SK-N-SH (cell line): ENCODE results near the gene ADRM1.

Experiments
- ELF1 ChIP-seq: IDR thresholded peaks from 2 replicates; pipeline ENCODE4 v1.4.0; 2012
- EZH2phosphoT487 ChIP-seq: fragments of 200-600 bp; sonication (generic); IDR thresholded peaks from 2 replicates; pipeline ENCODE4 v1.6.1; 2017; ENCODE audit warnings: low read depth, mixed run types, mild to moderate bottlenecking, antibody characterized with exemption, moderate library complexity, borderline replicate concordance
- FOSL2 ChIP-seq: IDR thresholded peaks from 2 replicates; pipeline ENCODE4 v1.4.0; 2012; ENCODE audit warnings: low read depth, mild to moderate bottlenecking, moderate library complexity, borderline replicate concordance
- SIN3A ChIP-seq: IDR thresholded peaks from 2 replicates; pipeline ENCODE4 v1.6.1; 2012; ENCODE audit warnings: low read depth, mild to moderate bottlenecking, low read length, moderate library complexity, borderline replicate concordance
- TAF1 ChIP-seq: IDR thresholded peaks from 2 replicates; pipeline ENCODE4 v1.6.1; 2012; ENCODE audit warnings: low read depth, mild to moderate bottlenecking, low read length, moderate library complexity, borderline replicate concordance
- TF ChIP-seq, protein P1 (sequence below): IDR thresholded peaks from 2 replicates; pipeline ENCODE4 v1.6.1; 2012; ENCODE audit warnings: mild to moderate bottlenecking, low read depth, low read length, moderate library complexity
- TF ChIP-seq, protein P2 (sequence below): fragments of 200-600 bp; sonication (generic); IDR thresholded peaks from 2 replicates; pipeline ENCODE4 v1.6.1; 2017; ENCODE audit warnings: antibody characterized with exemption, mild to moderate bottlenecking, moderate library complexity
- TF ChIP-seq, protein P3 (sequence below): IDR thresholded peaks from 2 replicates; pipeline ENCODE4 v1.4.0; 2012; ENCODE audit warnings: low read depth
- TF ChIP-seq, protein P4 (sequence below): IDR thresholded peaks from 2 replicates; pipeline ENCODE4; 2012

DNA sequence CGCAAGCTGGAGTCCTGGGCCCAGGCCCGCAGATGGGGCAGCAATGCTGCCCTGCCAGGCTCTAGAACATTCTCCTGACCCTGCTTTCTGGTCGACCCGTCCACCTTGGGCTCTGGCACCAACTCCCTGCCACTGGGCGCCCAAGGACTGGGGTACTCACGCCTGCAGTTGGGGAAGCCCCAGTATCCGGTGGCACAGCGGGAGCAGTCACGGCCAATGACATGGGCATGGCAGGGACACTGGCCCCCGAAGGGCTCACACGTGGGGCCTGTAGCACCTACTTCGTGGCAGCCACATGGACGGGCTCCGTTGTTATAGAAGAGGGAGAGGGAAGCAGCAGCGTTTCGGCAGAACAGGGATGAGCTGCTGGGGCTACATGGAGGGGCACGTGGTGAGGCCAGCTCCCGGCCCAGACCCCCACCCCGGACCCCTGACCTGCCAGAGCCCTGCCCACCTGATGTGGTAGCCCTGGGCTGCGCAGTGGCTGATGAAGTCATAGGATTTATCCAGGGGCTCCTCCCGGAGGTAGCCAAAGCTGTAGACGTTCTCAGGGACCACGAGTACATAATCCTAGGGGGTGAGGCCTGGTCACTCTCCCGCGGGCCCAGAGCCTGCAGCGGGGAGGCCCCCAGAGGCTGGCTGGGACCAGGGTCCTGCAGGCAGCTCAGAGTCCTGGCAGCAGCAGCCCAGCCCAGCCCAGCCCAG, 26.0 kb downstream of the ADRM1 start:
- TF ChIP-seq, protein P1, sequence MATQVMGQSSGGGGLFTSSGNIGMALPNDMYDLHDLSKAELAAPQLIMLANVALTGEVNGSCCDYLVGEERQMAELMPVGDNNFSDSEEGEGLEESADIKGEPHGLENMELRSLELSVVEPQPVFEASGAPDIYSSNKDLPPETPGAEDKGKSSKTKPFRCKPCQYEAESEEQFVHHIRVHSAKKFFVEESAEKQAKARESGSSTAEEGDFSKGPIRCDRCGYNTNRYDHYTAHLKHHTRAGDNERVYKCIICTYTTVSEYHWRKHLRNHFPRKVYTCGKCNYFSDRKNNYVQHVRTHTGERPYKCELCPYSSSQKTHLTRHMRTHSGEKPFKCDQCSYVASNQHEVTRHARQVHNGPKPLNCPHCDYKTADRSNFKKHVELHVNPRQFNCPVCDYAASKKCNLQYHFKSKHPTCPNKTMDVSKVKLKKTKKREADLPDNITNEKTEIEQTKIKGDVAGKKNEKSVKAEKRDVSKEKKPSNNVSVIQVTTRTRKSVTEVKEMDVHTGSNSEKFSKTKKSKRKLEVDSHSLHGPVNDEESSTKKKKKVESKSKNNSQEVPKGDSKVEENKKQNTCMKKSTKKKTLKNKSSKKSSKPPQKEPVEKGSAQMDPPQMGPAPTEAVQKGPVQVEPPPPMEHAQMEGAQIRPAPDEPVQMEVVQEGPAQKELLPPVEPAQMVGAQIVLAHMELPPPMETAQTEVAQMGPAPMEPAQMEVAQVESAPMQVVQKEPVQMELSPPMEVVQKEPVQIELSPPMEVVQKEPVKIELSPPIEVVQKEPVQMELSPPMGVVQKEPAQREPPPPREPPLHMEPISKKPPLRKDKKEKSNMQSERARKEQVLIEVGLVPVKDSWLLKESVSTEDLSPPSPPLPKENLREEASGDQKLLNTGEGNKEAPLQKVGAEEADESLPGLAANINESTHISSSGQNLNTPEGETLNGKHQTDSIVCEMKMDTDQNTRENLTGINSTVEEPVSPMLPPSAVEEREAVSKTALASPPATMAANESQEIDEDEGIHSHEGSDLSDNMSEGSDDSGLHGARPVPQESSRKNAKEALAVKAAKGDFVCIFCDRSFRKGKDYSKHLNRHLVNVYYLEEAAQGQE, result no peak
- TF ChIP-seq, protein P2, sequence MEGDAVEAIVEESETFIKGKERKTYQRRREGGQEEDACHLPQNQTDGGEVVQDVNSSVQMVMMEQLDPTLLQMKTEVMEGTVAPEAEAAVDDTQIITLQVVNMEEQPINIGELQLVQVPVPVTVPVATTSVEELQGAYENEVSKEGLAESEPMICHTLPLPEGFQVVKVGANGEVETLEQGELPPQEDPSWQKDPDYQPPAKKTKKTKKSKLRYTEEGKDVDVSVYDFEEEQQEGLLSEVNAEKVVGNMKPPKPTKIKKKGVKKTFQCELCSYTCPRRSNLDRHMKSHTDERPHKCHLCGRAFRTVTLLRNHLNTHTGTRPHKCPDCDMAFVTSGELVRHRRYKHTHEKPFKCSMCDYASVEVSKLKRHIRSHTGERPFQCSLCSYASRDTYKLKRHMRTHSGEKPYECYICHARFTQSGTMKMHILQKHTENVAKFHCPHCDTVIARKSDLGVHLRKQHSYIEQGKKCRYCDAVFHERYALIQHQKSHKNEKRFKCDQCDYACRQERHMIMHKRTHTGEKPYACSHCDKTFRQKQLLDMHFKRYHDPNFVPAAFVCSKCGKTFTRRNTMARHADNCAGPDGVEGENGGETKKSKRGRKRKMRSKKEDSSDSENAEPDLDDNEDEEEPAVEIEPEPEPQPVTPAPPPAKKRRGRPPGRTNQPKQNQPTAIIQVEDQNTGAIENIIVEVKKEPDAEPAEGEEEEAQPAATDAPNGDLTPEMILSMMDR, result no peak
- TF ChIP-seq EZH2phosphoT487, result no peak
- TF ChIP-seq FOSL2, result no peak
- TF ChIP-seq SIN3A, result no peak
- TF ChIP-seq, protein P3, sequence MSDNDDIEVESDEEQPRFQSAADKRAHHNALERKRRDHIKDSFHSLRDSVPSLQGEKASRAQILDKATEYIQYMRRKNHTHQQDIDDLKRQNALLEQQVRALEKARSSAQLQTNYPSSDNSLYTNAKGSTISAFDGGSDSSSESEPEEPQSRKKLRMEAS, result no peak
- no peak for TF ChIP-seq TAF1
- TF ChIP-seq, protein P4, sequence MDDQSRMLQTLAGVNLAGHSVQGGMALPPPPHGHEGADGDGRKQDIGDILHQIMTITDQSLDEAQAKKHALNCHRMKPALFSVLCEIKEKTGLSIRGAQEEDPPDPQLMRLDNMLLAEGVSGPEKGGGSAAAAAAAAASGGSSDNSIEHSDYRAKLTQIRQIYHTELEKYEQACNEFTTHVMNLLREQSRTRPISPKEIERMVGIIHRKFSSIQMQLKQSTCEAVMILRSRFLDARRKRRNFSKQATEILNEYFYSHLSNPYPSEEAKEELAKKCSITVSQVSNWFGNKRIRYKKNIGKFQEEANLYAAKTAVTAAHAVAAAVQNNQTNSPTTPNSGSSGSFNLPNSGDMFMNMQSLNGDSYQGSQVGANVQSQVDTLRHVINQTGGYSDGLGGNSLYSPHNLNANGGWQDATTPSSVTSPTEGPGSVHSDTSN, result no peak
- TF ChIP-seq ELF1, result no peak
